Body of pancreas (tissue), 4 donors: ENCODE measurements around the gene TBX21. TPM values are rescaled to one million over a fixed set of nuclear protein-coding genes. Genes with fewer than 3 reads are reported as not detected.

Experiments
- ATAC-seq: fragments of 150-250 bp; one replicate; pipeline ENCODE4 v1.9.1; 2016
- DNase-seq, 4 donors: peaks; one replicate each; pipeline ENCODE4 v3.0.0-alpha.2; 2019
- H3K27ac ChIP-seq, 4 donors: fragments of 200-600 bp; sonication (generic); 1 replicate in 3 of 4; 2 replicates in 1 of 4; pipeline versions ENCODE4 v1.5.1 to v1.6.1; 2016 to 2019; ENCODE audit warnings: mild to moderate bottlenecking in 1 of 4, mixed read lengths in 1 of 4, moderate library complexity in 1 of 4
- H3K27me3 ChIP-seq, 2 donors: fragments of 200-600 bp; sonication (generic); one replicate each; pipeline ENCODE4 v1.6.0; 2016; ENCODE audit warnings: mild to moderate bottlenecking in 1 of 2
- H3K36me3 ChIP-seq, 2 donors: fragments of 200-600 bp; sonication (generic); replicated peaks in 1 of 2; 2 replicates each; pipeline ENCODE4 v1.5.1; 2016; ENCODE audit warnings: low read depth in 2 of 2; ENCODE audit not compliant: insufficient read depth in 1 of 2
- H3K4me1 ChIP-seq: fragments of 200-600 bp; sonication (generic); one replicate; pipeline ENCODE4 v1.6.0; 2016
- H3K4me3 ChIP-seq, 2 donors: fragments of 200-600 bp; sonication (generic); 1 replicate in 1 of 2; 2 replicates in 1 of 2; pipeline ENCODE4 v1.5.1; 2016 to 2019
- H3K9me3 ChIP-seq, 3 donors: fragments of 200-600 bp; sonication (generic); 1 replicate in 2 of 3; 2 replicates in 1 of 3; pipeline ENCODE4 v1.5.1; 2016
- CTCF ChIP-seq, 7 experiments: fragments of 450-650 bp in 4 of 7; fragments of 200-600 bp in 3 of 7; sonication (generic) in 3 of 7; IDR thresholded peaks; one replicate each; pipeline ENCODE4 v1.5.1; 2016 to 2019; ENCODE audit warnings: antibody characterized with exemption in 7 of 7
- POLR2A ChIP-seq, 3 donors: fragments of 450-650 bp; IDR thresholded peaks; one replicate each; pipeline ENCODE4 v1.6.1; 2016; ENCODE audit warnings: antibody characterized with exemption in 3 of 3, mild to moderate bottlenecking in 2 of 3
- WGBS, 2 donors: methylation state at CpG; one replicate each; pipeline ENCODE4 v1.1.5; 2017; 5-methylcytosine and 5-hydroxymethylcytosine counted together
- intact Hi-C: fragments of 100-400 bp; cut with DNase I; formaldehyde crosslinking; loops from one replicate; pipeline ENCODE4 v1.15.1; 2023
- total RNA-seq, 2 donors: library from RNA; depleted of rRNA; stranded (reverse); fragments of >200 nt; gene quantifications; one replicate each; pipeline ENCODE4 v1.1.0, GENCODE V29; 2016

TBX21 gene
- total RNA-seq, 2 donors from 2014 or later: 1.0 TPM; not detected in 1

- WGBS, 2 donors: 63 to 84% methylated on average over 2 of the region's 2 CpGs
Measured at GRCh38 chr17:47724705-47725104, 8.3 kb upstream of the TBX21 start.

DNA sequence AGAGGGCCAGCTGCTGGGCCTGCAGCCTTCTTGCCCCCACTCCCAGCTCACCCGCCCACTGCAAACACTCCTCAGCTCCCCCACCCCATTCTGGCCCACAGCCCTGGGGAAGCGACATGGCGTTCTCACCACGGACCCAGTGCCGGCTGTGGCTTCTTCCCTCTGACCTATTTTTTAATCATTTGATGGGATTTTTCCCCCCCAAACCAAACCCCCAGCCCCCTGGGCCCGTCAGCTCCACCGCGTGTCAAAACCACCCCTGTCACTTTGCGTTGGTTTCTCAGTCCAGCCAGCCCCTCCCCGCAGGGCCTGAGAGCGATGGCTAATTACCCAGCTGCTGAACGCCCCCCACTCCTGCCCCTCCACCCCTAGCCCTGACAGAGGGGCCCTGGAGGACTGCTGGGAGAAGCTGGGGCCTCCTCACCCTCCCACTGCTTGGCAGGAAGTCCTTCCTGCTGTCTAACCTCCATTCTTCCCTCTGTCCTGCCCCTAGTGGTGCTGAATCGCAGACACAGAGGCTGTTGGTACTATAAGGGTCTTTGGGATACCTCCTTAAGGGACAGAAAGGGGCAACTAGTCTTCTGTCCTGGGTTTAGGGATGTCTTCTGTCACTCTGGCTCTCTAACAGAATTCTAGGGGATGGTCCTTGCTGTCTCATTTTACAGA is 7.5 kb upstream of the TBX21 start:
- Histone ChIP-seq H3K36me3 (no peaks in the 10 kb centered on the region), H3K4me3 (no peak overlapping the region), H3K9me3 (no peaks in the 10 kb centered on the region), H3K27ac (no peak overlapping the region), H3K4me1 (peaks cover 8% of the 10 kb centered on the region), H3K27me3 (peaks cover 0 to 16% of the 10 kb centered on the region in 2 donors)
- DNase-seq (no peak), ATAC-seq (no peak)
- intact Hi-C loops: no loop called here
- WGBS, 2 donors: 50 to 74% methylated on average over 13 of the region's 13 CpGs
- no peak for TF ChIP-seq CTCF (IDR thresholded peaks at IDR 0.05)

More at GRCh38 chr17:47724705-47725104, 8.3 kb upstream of the TBX21 start:
- H3K27ac ChIP-seq: no peak overlapping the region
- H3K27me3 ChIP-seq: peaks cover 0 to 16% of the 10 kb centered on the region in 2 donors
- H3K4me3 ChIP-seq: no peak overlapping the region
- intact Hi-C loops: no loop called here
- DNase-seq (no peak), ATAC-seq (no peak)
- peaks cover 8% of the 10 kb centered on the region for H3K4me1 ChIP-seq
- H3K36me3 ChIP-seq: no peaks in the 10 kb centered on the region
- TF ChIP-seq CTCF (IDR thresholded peaks at IDR 0.05): no peak
- no peak for TF ChIP-seq POLR2A (IDR thresholded peaks at IDR 0.05)
- H3K9me3 ChIP-seq: no peaks in the 10 kb centered on the region

GRCh38 chr17:47726796-47727703 is 6.0 kb upstream of the TBX21 start:
- Histone ChIP-seq H3K27ac (no peak overlapping the region), H3K4me1 (no peaks in the 10 kb centered on the region), H3K9me3 (no peaks in the 10 kb centered on the region), H3K36me3 (no peaks in the 10 kb centered on the region), H3K27me3 (peaks cover 0 to 4% of the 10 kb centered on the region in 2 donors), H3K4me3 (no peak overlapping the region)
- intact Hi-C loops: no loop called here
- no peak for TF ChIP-seq CTCF (IDR thresholded peaks at IDR 0.05)
- no peak for ATAC-seq
- 82 to 89% methylated on average over 12 of the region's 12 CpGs for WGBS, 2 donors
- DNase-seq: no peak

- Histone ChIP-seq H3K36me3 (no peaks in the 10 kb centered on the region), H3K27ac (no peak overlapping the region), H3K27me3 (peaks cover 0 to 9% of the 10 kb centered on the region in 2 donors), H3K4me3 (no peak overlapping the region), H3K9me3 (no peaks in the 10 kb centered on the region), H3K4me1 (no peaks in the 10 kb centered on the region)
- TF ChIP-seq CTCF (IDR thresholded peaks at IDR 0.05) (no peak), POLR2A (IDR thresholded peaks at IDR 0.05) (no peak)
- DNase-seq: no peak
- WGBS, 2 donors: 68 to 72% methylated on average over 7 to 8 of the region's 9 CpGs
- ATAC-seq: no peak
- intact Hi-C loops: no loop called here
Measured at GRCh38 chr17:47727704-47728036, 5.4 kb upstream of the TBX21 start.
